ENCODE results near the gene IGF2BP2. TPM values are rescaled to one million over a fixed set of nuclear protein-coding genes. Genes with fewer than 3 reads are reported as not detected.

Gene IGF2BP2
- total RNA-seq, 1 experiment from 2014 or later: 135 TPM

DNA sequence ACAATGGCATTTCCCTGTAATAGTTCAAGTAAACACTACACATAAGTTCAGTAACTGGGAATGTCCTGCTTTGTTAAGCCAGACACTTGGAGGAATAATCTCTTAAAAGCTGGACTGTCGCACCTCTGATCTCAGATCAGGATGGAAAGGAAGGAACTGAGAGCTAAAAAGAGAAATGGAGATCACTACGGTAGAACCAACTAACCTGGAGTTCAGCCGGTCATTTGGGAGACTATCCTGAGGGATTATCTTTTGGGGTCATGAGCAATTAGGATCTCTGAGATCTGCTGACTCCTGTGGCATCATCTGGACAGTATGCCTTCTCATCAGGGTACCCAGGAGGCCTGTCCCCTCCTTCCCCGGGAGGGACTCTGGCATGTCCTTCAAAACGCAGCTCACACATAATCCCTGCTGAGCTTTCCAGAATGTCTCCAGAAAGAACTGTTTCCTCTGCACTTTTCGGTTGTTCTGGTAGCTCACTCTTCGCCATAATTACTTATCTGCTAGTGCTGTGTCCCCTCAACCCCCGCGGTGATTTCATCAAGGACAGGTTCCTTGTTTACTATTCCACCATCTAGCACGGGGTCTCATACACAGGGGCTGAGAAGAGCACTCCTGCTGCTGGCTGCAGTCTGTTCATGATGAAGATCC, 123.1 kb downstream of the IGF2BP2 start:
- CTCF ChIA-PET: no interaction called here
- BruUV-seq (replicated peaks): no TSS peak
- no peaks in the 10 kb centered on the region for H3K27me3 ChIP-seq (ENCODE audit: insufficient read depth, low read length)

More for the DNA sequence above, 123.1 kb downstream of the IGF2BP2 start:
- no peak overlapping the region for H2AFZ ChIP-seq (ENCODE audit: low read depth, low read length, poor library complexity, severe bottlenecking)
- H3K4me3 ChIP-seq (replicated peaks in 1 of 2; ENCODE audit: low read depth in 1 of 2, low read length in 2 of 2): no peak overlapping the region
- H3K9me2 ChIP-seq (ENCODE audit: insufficient read depth): no peaks in the 10 kb centered on the region
- no peak overlapping the region for H3K9ac ChIP-seq (ENCODE audit: low read length)
- H3K4me1 ChIP-seq (ENCODE audit: control insufficient read depth in 1 of 2, insufficient read depth in 2 of 2, low read length in 2 of 2): peaks cover 5 to 29% of the 10 kb centered on the region in 2 experiments; a peak in 3 of 4 replicates
- no peaks in the 10 kb centered on the region for H3K9me3 ChIP-seq (ENCODE audit: control insufficient read depth in 1 of 2, insufficient read depth in 1 of 2, low read depth in 1 of 2, low read length in 2 of 2)
- ChIA-PET POLR2A (no interaction called here), RAD21 (ENCODE audit: low non-redundant PET in 1 of 2, low total read pairs in 2 of 2, uncharacterized antibody in 2 of 2, unreplicated experiment in 2 of 2) (no interaction called here)
- no peak overlapping the region for H3K27ac ChIP-seq (ENCODE audit: low read depth, low read length)
- DNase-seq (ENCODE audit: low read depth, low spot score): no peak
- intact Hi-C loops (cut with micrococcal nuclease): no loop called here
- H3K4me2 ChIP-seq (ENCODE audit: low read length): no peak overlapping the region
- H3K79me2 ChIP-seq (ENCODE audit: insufficient read depth, low read length): peaks cover 92% of the 10 kb centered on the region
- no peaks in the 10 kb centered on the region for H3K36me3 ChIP-seq (ENCODE audit: control insufficient read depth in 1 of 2, insufficient read depth in 2 of 2, low read length in 2 of 2)
- TF ChIP-seq SRF (IDR thresholded peaks at IDR 0.05; ENCODE audit: low read depth): no peak
- TF ChIP-seq CEBPB (IDR thresholded peaks at IDR 0.05; ENCODE audit: low read depth): no peak
- TF ChIP-seq, protein P1, sequence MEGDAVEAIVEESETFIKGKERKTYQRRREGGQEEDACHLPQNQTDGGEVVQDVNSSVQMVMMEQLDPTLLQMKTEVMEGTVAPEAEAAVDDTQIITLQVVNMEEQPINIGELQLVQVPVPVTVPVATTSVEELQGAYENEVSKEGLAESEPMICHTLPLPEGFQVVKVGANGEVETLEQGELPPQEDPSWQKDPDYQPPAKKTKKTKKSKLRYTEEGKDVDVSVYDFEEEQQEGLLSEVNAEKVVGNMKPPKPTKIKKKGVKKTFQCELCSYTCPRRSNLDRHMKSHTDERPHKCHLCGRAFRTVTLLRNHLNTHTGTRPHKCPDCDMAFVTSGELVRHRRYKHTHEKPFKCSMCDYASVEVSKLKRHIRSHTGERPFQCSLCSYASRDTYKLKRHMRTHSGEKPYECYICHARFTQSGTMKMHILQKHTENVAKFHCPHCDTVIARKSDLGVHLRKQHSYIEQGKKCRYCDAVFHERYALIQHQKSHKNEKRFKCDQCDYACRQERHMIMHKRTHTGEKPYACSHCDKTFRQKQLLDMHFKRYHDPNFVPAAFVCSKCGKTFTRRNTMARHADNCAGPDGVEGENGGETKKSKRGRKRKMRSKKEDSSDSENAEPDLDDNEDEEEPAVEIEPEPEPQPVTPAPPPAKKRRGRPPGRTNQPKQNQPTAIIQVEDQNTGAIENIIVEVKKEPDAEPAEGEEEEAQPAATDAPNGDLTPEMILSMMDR (IDR thresholded peaks at IDR 0.05 in 2 of 3, conservative IDR thresholded peaks at IDR 0.05 in 1 of 3; ENCODE audit: borderline replicate concordance in 1 of 3, insufficient read depth in 1 of 3, low read depth in 2 of 3, low read length in 2 of 3): no peak
- TF ChIP-seq YY1 (IDR thresholded peaks at IDR 0.05; ENCODE audit: extremely low read depth, insufficient replicate concordance, low read depth, low read length): no peak
- no peak for TF ChIP-seq ZFX (IDR thresholded peaks at IDR 0.05)
- TF ChIP-seq FOSL1 (IDR thresholded peaks at IDR 0.05; ENCODE audit: low read depth): no peak
- TF ChIP-seq, protein P2, sequence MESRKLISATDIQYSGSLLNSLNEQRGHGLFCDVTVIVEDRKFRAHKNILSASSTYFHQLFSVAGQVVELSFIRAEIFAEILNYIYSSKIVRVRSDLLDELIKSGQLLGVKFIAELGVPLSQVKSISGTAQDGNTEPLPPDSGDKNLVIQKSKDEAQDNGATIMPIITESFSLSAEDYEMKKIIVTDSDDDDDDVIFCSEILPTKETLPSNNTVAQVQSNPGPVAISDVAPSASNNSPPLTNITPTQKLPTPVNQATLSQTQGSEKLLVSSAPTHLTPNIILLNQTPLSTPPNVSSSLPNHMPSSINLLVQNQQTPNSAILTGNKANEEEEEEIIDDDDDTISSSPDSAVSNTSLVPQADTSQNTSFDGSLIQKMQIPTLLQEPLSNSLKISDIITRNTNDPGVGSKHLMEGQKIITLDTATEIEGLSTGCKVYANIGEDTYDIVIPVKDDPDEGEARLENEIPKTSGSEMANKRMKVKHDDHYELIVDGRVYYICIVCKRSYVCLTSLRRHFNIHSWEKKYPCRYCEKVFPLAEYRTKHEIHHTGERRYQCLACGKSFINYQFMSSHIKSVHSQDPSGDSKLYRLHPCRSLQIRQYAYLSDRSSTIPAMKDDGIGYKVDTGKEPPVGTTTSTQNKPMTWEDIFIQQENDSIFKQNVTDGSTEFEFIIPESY (IDR thresholded peaks at IDR 0.05; ENCODE audit: extremely low read depth, insufficient replicate concordance, low read length): no peak
- no peak for TF ChIP-seq EZH2phosphoT487 (IDR thresholded peaks at IDR 0.05; ENCODE audit: borderline replicate concordance)
- no peak for TF ChIP-seq EZH2 (IDR thresholded peaks at IDR 0.05)
- no peak for TF ChIP-seq POLR2A (IDR thresholded peaks at IDR 0.05; ENCODE audit: borderline replicate concordance, extremely low read depth, insufficient read depth, insufficient read length)
- no peak for TF ChIP-seq ELF1 (IDR thresholded peaks at IDR 0.05; ENCODE audit: borderline replicate concordance, low read depth)
- TF ChIP-seq RAD21 (IDR thresholded peaks at IDR 0.05; ENCODE audit: low read depth): no peak
- TF ChIP-seq, protein P3, sequence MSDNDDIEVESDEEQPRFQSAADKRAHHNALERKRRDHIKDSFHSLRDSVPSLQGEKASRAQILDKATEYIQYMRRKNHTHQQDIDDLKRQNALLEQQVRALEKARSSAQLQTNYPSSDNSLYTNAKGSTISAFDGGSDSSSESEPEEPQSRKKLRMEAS (IDR thresholded peaks at IDR 0.05): no peak
- TF ChIP-seq POLR2AphosphoS5 (IDR thresholded peaks at IDR 0.05; ENCODE audit: low read depth, low read length): no peak
- TF ChIP-seq, protein P4, sequence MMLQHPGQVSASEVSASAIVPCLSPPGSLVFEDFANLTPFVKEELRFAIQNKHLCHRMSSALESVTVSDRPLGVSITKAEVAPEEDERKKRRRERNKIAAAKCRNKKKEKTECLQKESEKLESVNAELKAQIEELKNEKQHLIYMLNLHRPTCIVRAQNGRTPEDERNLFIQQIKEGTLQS (IDR thresholded peaks at IDR 0.05): no peak
- no peak for TF ChIP-seq EGR1 (IDR thresholded peaks at IDR 0.05; ENCODE audit: low read depth)
- no peak; the same call in 1 of the 2 replicates for ATAC-seq
- H4K20me1 ChIP-seq (ENCODE audit: insufficient read depth): no peaks in the 10 kb centered on the region; the same call in 1 of the 2 replicates

Data from HCT116 (cell line).